Left forelimb (tissue), 1 donor: Measurements from ENCODE around the gene MIB2.

Experiments used
- DNase-seq: peaks from one replicate; pipeline ENCODE4 v3.0.0-alpha.2; 2018; ENCODE audit warnings: low spot score

MIB2 gene

GRCh38 chr1:1614204-1614953 is 921 bp upstream of the MIB2 start:
- no peak for DNase-seq

GRCh38 chr1:1614954-1615255 is 395 bp upstream of the MIB2 start:
- no peak for DNase-seq

DNA sequence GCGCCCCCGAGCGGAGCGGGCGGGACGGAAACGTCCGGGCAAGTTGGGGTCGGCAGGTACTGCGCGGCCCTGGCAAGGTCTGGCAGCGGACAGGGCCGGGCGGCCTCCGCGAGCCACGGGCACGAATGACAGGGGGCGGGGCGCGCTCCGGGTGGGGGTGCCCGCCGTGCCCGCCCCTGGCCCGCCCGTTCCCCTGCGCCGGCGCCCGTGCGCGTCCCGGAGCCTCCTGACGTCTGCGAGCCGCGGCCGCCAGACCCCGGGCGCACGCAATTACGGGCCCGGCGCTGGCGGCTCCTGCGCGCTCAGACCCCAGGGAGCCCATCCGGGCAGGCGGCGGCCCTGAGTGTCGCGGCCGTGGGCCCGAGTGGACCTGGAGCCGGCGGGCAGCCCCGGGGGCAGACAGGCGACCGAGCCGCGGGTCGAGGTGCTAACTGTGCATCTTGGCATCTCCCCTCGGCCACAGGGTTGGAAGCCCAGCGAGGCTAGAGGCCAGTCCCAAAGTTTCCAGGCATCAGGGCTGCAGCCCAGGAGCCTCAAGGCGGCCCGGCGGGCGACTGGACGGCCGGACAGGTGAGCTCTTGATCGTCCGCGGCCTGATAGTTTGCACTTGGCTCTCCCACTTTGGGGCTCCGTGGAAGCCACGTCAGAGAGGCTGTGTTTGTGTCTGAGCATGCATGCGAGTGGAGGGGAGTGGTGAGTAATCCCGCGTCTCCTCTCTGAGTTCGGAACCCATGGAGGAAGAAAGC is 918 bp downstream of the MIB2 start:
- no peak for DNase-seq

DNA sequence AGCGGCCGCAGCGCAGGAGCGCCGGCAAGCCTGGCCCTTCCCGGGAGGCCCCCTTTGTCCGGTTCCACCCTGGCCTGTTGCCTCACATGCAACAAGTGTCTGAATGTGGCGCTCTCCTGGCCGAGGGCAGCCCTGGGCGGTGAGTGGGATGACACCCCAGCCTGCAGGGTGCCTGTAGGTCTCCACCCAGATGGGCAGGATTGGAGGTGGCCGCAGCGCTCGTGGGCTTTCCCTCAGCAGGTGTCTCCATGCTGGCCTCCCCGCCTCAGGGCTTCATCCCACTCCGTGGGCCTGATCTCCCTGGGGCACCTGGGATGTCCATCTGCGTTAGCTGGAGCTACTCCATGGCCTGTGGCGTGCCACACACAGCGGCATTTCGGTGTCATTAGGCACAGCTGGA is 1.5 kb downstream of the MIB2 start:
- no peak for DNase-seq

- no peak for DNase-seq
Measured at GRCh38 chr1:1617516-1617915, 2.2 kb downstream of the MIB2 start.

DNA sequence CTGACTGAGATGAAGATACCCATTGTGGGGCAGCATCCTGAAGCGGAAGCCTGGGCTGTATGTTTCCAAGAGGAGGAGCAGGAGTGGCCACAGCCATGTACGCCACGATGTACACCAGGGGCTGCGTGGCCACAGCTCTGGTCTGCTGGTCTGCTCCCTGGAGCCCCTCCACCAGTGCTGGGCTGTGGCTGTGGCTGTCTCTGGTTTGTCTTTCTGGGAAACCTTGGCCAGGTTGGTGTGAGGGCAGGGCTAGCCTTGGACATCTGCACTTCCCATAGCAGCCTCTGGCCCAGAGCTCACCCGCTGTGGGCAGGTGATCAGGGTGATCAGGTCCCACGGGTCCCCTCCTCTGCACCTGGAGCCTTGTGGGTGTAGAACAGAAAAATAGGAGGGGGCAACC is 2.6 kb downstream of the MIB2 start:
- no peak for DNase-seq

GRCh38 chr1:1618396-1619068 is 3.2 kb downstream of the MIB2 start:
- DNase-seq, result no peak

DNA sequence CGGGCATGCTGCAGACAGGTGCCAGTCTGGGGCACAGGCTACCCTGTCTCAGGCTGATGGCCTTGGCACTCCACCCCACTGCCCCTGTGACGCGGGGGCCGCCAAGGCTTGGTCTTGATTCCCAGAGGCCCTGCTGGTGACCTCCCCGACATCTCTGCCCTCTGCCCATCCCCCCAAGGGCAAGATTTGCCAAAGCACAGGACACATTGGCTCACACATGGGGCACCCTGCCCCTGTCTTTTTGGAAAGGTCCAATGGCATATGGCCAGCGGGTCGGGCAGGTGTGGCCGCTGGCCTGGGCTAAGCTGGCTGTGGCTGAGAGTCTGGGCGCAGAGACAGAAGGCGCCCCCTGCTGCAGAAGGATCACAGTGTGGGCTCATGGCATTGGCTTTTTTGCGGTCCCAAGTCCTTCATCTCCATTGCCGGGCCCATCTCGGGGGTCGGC is 4.6 kb downstream of the MIB2 start:
- no peak for DNase-seq

GRCh38 chr1:1620433-1621139 is 5.3 kb downstream of the MIB2 start:
- no peak for DNase-seq

DNA sequence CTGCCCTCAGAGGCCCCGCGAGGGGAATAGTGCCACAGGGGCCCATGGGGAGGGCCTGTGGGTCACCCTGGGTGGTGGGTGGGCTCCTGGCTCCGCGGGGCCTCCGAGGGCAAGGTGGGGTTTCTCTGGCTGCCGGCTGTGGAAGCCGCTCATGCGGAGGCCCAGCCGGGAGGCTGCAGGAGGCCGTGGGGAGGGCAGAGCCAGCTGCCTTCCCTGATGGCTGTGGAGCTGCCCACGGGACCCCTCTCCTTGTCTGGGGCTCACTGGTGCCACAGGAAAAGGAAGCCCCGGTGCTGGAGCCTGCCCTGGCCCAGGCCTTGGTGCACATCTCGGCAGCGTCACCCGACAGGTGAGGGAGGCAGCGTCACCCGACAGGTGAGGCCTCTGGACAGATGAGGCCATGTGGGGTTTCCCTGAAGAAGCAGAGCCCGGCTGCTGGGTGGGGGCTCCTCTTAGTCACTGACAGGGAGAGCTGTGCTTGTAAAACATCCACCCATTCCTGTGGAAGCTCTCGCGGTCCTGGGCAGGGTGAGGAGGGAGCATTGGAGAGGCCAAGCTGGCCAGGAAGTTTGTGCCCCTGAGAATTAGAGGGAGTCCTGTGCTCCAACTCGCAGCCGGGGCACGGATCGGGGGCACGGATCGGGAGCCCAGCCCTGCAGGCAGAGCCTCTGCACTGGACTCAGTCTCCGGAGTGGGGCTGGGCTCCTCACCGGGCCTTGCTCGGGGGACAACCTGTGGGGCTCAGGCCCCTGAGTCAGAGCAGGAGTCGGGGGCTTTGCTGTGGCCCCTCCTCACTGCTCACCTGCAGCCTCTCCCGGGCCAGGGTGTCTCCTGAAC is 6.1 kb downstream of the MIB2 start:
- no peak for DNase-seq

- DNase-seq, result no peak
Measured at GRCh38 chr1:1622010-1622787, 6.9 kb downstream of the MIB2 start.

DNA sequence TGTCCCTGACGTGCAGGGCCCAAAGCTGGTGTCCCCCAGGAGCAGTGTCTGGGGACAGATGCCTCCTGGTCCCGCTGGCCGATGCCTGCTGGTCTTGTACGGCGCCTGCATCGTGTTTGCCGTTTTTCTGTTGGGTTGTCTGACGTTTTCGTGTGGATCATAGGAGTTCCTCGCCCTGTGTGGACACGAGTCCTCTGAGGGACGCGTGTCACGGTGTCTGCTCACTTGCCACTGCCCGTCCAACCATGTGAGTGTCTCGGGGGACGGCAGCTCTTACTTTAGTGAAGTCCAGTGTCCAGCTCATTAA is 7.4 kb downstream of the MIB2 start:
- DNase-seq, result no peak

DNA sequence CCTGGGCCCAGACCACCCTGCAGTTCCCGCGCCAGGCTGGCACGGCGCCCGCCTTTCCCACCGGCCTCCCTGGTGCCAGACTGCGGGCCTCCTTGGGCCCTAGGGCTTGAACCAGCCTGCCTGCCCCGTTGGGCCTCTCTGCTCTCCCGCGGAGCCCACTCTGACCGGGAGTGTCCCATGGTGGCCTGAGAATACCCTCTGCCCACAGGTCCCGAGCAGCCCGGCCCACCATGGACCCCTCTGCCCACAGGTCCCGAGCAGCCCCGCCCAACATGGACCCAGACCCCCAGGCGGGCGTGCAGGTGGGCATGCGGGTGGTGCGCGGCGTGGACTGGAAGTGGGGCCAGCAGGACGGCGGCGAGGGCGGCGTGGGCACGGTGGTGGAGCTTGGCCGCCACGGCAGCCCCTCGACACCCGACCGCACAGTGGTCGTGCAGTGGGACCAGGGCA is 7.9 kb downstream of the MIB2 start:
- no peak for DNase-seq

DNA sequence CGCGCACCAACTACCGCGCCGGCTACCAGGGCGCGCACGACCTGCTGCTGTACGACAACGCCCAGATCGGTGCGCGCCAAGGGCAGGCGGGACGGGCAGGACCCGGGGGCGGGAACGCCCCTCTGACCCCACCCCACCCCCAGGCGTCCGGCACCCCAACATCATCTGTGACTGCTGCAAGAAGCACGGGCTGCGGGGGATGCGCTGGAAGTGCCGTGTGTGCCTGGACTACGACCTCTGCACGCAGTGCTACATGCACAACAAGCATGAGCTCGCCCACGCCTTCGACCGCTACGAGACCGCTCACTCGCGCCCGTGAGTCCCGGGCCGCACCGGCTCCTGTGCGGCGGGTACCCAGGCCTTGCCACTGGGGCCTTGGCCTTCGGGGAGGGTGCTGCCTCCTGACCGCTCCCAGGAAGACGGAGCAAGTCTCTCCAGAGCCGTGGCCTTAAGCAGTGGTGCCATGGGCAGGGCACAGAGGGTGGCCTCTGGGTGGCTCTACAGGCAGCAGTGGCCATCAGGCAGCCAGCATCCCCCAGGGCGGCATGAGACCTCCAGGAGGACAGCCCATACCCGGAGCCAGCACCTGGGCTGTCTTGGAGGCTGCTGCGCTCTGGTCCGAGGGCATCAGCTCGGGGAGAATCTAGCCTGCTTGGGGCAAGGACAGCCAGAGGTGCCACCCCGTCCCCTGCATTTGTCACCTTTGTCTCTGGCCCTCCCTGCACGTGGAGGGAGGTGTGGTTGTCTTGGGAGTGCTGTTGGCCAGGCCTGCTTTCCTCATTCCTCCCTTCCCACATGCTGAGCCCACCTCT is 8.5 kb downstream of the MIB2 start:
- no peak for DNase-seq

- no peak for DNase-seq
Measured at GRCh38 chr1:1624443-1625403, 9.4 kb downstream of the MIB2 start.

GRCh38 chr1:1625404-1625775 is 10.1 kb downstream of the MIB2 start:
- no peak for DNase-seq

DNA sequence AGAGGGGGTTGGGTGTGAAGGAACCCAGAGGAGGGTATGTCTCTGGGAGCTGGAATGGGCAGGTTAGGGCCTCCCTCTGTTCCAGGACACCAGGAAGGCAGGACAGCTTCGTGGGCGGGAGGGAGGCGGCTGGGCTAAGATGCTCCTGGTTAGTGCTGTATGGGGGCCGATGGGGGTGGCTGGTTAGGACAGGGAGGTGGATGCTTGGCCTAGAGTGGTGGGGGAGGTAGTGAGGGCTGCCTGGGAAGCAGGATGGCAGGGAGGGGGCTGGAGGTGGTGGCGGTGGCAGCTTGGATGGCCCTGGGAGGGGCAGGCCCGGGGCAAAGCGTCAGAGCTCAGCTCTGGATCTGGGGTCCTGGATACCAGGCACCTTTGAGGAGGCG is 10.5 kb downstream of the MIB2 start:
- DNase-seq, result no peak

- DNase-seq, result peak; percentile 65
Measured at GRCh38 chr1:1626207-1627141, 11.2 kb downstream of the MIB2 start.
